AML-193 (cell line): ENCODE measurements around the gene CHAF1A.

Experiments
- DNase-seq, 2 experiments: peaks; one replicate each; lab custom pipeline; 2025; lab: John Stamatoyannopoulos, UW

Gene CHAF1A

GRCh38 chr19:4367336-4367723, 35.1 kb upstream of the CHAF1A start:
- no peak for DNase-seq

GRCh38 chr19:4367781-4368127, 34.7 kb upstream of the CHAF1A start:
- DNase-seq: no peak

- no peak for DNase-seq
Observed at GRCh38 chr19:4368128-4368820, 34.2 kb upstream of the CHAF1A start.

- no peak for DNase-seq
Observed at GRCh38 chr19:4369109-4369887, 33.1 kb upstream of the CHAF1A start.

- DNase-seq: peak; percentile 13 to 39
Observed at GRCh38 chr19:4369888-4370260, 32.6 kb upstream of the CHAF1A start.

GRCh38 chr19:4370418-4371041, 31.9 kb upstream of the CHAF1A start:
- DNase-seq: no peak

- no peak for DNase-seq
Observed at GRCh38 chr19:4371247-4372164, 30.9 kb upstream of the CHAF1A start.

- DNase-seq: no peak
Observed at GRCh38 chr19:4372165-4373012, 30.1 kb upstream of the CHAF1A start.

- DNase-seq: no peak
Observed at GRCh38 chr19:4373013-4373367, 29.4 kb upstream of the CHAF1A start.

GRCh38 chr19:4373601-4374497, 28.6 kb upstream of the CHAF1A start:
- DNase-seq: no peak

- DNase-seq: no peak
Observed at GRCh38 chr19:4374498-4375163, 27.8 kb upstream of the CHAF1A start.

- no peak for DNase-seq
Observed at GRCh38 chr19:4375164-4376027, 27.0 kb upstream of the CHAF1A start.

- no peak for DNase-seq
Observed at GRCh38 chr19:4376028-4376670, 26.3 kb upstream of the CHAF1A start.

GRCh38 chr19:4376671-4376990, 25.8 kb upstream of the CHAF1A start:
- DNase-seq: no peak

- DNase-seq: no peak
Observed at GRCh38 chr19:4376991-4377781, 25.3 kb upstream of the CHAF1A start.

- DNase-seq: no peak
Observed at GRCh38 chr19:4378886-4379285, 23.6 kb upstream of the CHAF1A start.

GRCh38 chr19:4379383-4380253, 22.8 kb upstream of the CHAF1A start:
- no peak for DNase-seq
